ENCODE data around the gene PDE4D.

- no peak for TF ChIP-seq CTCF (conservative IDR thresholded peaks at IDR 0.05; ENCODE audit: low read length)
- TF ChIP-seq EZH2phosphoT487 (IDR thresholded peaks at IDR 0.05; ENCODE audit: borderline replicate concordance, low read depth, low read length) = no peak
These were observed 574.3 kb downstream of the PDE4D start for GRCh38 chr5:59319250-59319649.
